Astrocyte (in vitro differentiated cells and primary cell): Measurements from ENCODE around the gene ABTB2.

Experiments
- EZH2 ChIP-seq: IDR thresholded peaks from 2 replicates; pipeline ENCODE4 v1.6.1; 2012; ENCODE audit warnings: mild to moderate bottlenecking, low read length, inconsistent platforms; ENCODE audit not compliant: insufficient read depth
- TF ChIP-seq, protein P1 (sequence below): IDR thresholded peaks from 2 replicates; pipeline ENCODE4 v1.5.1; 2011; ENCODE audit warnings: low read depth, mild to moderate bottlenecking, inconsistent platforms, low read length, moderate library complexity; ENCODE audit not compliant: insufficient read depth

DNA sequence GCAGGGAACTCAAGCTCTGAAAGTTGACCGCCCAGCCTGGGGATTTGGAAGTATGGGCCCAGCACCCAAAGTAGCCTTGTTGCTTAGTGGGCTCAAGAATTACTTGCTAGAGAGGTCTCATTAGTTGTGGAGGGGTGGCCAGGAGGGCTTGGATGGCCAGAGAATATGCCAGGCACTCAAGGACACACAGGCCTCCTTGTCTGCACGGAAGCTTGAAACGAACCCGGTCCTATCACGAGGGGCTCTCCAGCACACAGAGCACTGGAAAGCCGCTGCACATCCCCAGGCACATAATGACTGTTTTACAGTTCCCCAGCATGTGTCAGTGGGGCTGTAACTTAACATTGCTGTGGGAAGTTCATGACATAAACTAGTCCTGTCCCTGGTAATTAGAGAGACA lies 196.4 kb downstream of the ABTB2 start:
- TF ChIP-seq, protein P1, sequence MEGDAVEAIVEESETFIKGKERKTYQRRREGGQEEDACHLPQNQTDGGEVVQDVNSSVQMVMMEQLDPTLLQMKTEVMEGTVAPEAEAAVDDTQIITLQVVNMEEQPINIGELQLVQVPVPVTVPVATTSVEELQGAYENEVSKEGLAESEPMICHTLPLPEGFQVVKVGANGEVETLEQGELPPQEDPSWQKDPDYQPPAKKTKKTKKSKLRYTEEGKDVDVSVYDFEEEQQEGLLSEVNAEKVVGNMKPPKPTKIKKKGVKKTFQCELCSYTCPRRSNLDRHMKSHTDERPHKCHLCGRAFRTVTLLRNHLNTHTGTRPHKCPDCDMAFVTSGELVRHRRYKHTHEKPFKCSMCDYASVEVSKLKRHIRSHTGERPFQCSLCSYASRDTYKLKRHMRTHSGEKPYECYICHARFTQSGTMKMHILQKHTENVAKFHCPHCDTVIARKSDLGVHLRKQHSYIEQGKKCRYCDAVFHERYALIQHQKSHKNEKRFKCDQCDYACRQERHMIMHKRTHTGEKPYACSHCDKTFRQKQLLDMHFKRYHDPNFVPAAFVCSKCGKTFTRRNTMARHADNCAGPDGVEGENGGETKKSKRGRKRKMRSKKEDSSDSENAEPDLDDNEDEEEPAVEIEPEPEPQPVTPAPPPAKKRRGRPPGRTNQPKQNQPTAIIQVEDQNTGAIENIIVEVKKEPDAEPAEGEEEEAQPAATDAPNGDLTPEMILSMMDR = no peak
- no peak for TF ChIP-seq EZH2
